HepG2 (cell line): Measurements from ENCODE around the gene ANTXR1. TPM values are rescaled to one million over a fixed set of nuclear protein-coding genes. Genes with fewer than 3 reads are reported as not detected.

ENCODE experiments used
- MEIS2 ChIP-seq: sonication (generic); formaldehyde crosslinking; IDR thresholded peaks from 2 replicates; pipeline ENCODE4 v1.9.0; 2021; ENCODE audit warnings: mild to moderate bottlenecking, missing genetic modification reagents
- NFIC ChIP-seq: IDR thresholded peaks from 2 replicates; pipeline ENCODE4 v1.6.1; 2012; ENCODE audit warnings: mild to moderate bottlenecking, low read length, inconsistent platforms
- REXO4 ChIP-seq: sonication (generic); formaldehyde crosslinking; IDR thresholded peaks from 2 replicates; pipeline ENCODE4 v1.8.0; 2022; ENCODE audit warnings: missing genetic modification reagents, mild to moderate bottlenecking, borderline replicate concordance
- SIN3A ChIP-seq: IDR thresholded peaks from 2 replicates; pipeline ENCODE4 v1.6.1; 2011; ENCODE audit warnings: low read depth, mild to moderate bottlenecking, control low read depth, low read length, borderline replicate concordance
- SIN3B ChIP-seq: fragments of 150-350 bp; IDR thresholded peaks from 2 replicates; pipeline ENCODE4 v1.6.1; 2014; ENCODE audit warnings: low read length
- SOX13 ChIP-seq, 3 experiments: fragments of 450-650 bp in 1 of 3; sonication (generic) in 1 of 3; formaldehyde crosslinking in 1 of 3; IDR thresholded peaks in 2 of 3; conservative IDR thresholded peaks in 1 of 3; 2 replicates each; pipeline versions ENCODE4 v1.5.0 to v1.6.1; 2016 to 2020; ENCODE audit warnings: antibody characterized with exemption in 1 of 3, mild to moderate bottlenecking in 1 of 3, missing compliant biosample characterization in 1 of 3, missing genetic modification reagents in 1 of 3, moderate library complexity in 1 of 3
- TEAD3 ChIP-seq: optimal IDR thresholded peaks from 2 replicates; pipeline ENCODE3; 2016; ENCODE audit warnings: borderline replicate concordance
- ZFP41 ChIP-seq: sonication (generic); formaldehyde crosslinking; IDR thresholded peaks from 2 replicates; pipeline ENCODE4 v1.4.0; 2020; ENCODE audit warnings: mild to moderate bottlenecking, missing genetic modification reagents, borderline replicate concordance
- polyA plus RNA-seq, 8 experiments: library from polyadenylated mRNA; depleted of rRNA in 3 of 8; stranded (reverse) in 7 of 8; unstranded in 1 of 8; fragments of >200 nt; fragmentation: Illumina TruSeq in 4 of 8; extraction: Trizol in 4 of 8; gene quantifications; 2 replicates each; pipeline versions ENCODE4 v1.2.1 to v1.2.3, GENCODE V29; 2011 to 2016; ENCODE audit warnings: low read depth in 4 of 8, missing spikeins in 1 of 8, mixed read lengths in 1 of 8; ENCODE audit not compliant: insufficient read depth in 1 of 8
- total RNA-seq, 5 experiments: library from RNA; depleted of rRNA; stranded (reverse); fragments of >200 nt; fragmentation: Illumina TruSeq; extraction: Trizol; gene quantifications; 2 replicates each; pipeline ENCODE4 v1.2.3, GENCODE V29; 2016; ENCODE audit warnings: low read depth in 1 of 5
- TF ChIP-seq, protein P1 (sequence below): IDR thresholded peaks from 2 replicates; pipeline ENCODE4 v1.6.1; 2016
- TF ChIP-seq, protein P2 (sequence below): sonication (generic); formaldehyde crosslinking; IDR thresholded peaks from 2 replicates; pipeline ENCODE4 v1.5.0; 2020; ENCODE audit warnings: mild to moderate bottlenecking, missing genetic modification reagents
- TF ChIP-seq, protein P3 (sequence below), 2 experiments: sonication (generic) in 1 of 2; formaldehyde crosslinking in 1 of 2; IDR thresholded peaks; 2 replicates each; pipeline versions ENCODE4 v1.6.1 to v1.9.0; 2014 to 2022; ENCODE audit warnings: antibody characterized with exemption in 1 of 2, borderline replicate concordance in 1 of 2, inconsistent platforms in 1 of 2, low read depth in 1 of 2, missing genetic modification reagents in 1 of 2
- TF ChIP-seq, protein P4 (sequence below): sonication (generic); formaldehyde crosslinking; IDR thresholded peaks from 2 replicates; pipeline ENCODE4 v1.5.0; 2020; ENCODE audit warnings: missing genetic modification reagents
- TF ChIP-seq, protein P5 (sequence below): sonication (generic); formaldehyde crosslinking; IDR thresholded peaks from 2 replicates; pipeline ENCODE4 v1.4.0; 2020; ENCODE audit warnings: missing genetic modification reagents

The ANTXR1 gene
- total and polyA plus RNA-seq, 2 of the 13 experiments (the other 11 are each of a cell fraction or from before 2014, with no cell fraction given): 4.5 to 12.7 TPM

DNA sequence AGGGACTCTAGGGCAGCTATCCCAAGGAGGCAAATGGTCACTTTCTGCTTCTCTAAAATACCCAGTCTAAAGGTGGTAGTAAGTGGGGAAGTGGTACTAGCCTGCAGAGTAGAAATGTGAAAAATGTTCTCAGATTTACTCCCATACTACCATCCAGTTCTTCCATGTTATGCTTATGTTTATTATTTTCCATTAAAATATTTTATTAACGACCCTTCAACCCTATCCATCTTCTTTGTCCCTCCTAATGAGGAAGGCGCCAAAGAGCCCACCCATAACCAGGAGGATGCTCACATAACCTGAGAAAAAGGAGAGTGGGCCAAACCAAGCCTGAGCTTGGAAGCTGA is 153.5 kb downstream of the ANTXR1 start (continued):
- TF ChIP-seq, protein P1, sequence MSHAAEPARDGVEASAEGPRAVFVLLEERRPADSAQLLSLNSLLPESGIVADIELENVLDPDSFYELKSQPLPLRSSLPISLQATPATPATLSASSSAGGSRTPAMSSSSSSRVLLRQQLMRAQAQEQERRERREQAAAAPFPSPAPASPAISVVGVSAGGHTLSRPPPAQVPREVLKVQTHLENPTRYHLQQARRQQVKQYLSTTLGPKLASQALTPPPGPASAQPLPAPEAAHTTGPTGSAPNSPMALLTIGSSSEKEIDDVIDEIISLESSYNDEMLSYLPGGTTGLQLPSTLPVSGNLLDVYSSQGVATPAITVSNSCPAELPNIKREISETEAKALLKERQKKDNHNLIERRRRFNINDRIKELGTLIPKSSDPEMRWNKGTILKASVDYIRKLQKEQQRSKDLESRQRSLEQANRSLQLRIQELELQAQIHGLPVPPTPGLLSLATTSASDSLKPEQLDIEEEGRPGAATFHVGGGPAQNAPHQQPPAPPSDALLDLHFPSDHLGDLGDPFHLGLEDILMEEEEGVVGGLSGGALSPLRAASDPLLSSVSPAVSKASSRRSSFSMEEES (CRISPR knock-in tag): no peak
- TF ChIP-seq SIN3A (0 out of 2 replicates have a peak, but pooled peaks have one; percentile 17), SOX13 (IDR thresholded peaks at IDR 0.05) (no peak), SOX13 (CRISPR knock-in tag; conservative IDR thresholded peaks at IDR 0.05 in 1 of 2, IDR thresholded peaks at IDR 0.05 in 1 of 2) (no peak), REXO4 (no peak), ZFP41 (CRISPR knock-in tag) (no peak), SIN3B (no peak), NFIC (no peak), MEIS2 (CRISPR knock-in tag) (no peak), TEAD3 (CRISPR knock-in tag) (no peak)
- TF ChIP-seq, protein P2, sequence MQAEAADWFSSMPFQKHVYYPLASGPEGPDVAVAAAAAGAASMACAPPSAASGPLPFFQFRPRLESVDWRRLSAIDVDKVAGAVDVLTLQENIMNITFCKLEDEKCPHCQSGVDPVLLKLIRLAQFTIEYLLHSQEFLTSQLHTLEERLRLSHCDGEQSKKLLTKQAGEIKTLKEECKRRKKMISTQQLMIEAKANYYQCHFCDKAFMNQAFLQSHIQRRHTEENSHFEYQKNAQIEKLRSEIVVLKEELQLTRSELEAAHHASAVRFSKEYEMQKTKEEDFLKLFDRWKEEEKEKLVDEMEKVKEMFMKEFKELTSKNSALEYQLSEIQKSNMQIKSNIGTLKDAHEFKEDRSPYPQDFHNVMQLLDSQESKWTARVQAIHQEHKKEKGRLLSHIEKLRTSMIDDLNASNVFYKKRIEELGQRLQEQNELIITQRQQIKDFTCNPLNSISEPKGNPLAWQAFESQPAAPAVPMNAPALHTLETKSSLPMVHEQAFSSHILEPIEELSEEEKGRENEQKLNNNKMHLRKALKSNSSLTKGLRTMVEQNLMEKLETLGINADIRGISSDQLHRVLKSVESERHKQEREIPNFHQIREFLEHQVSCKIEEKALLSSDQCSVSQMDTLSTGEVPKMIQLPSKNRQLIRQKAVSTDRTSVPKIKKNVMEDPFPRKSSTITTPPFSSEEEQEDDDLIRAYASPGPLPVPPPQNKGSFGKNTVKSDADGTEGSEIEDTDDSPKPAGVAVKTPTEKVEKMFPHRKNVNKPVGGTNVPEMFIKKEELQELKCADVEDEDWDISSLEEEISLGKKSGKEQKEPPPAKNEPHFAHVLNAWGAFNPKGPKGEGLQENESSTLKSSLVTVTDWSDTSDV (CRISPR knock-in tag): no peak
- TF ChIP-seq, protein P3, sequence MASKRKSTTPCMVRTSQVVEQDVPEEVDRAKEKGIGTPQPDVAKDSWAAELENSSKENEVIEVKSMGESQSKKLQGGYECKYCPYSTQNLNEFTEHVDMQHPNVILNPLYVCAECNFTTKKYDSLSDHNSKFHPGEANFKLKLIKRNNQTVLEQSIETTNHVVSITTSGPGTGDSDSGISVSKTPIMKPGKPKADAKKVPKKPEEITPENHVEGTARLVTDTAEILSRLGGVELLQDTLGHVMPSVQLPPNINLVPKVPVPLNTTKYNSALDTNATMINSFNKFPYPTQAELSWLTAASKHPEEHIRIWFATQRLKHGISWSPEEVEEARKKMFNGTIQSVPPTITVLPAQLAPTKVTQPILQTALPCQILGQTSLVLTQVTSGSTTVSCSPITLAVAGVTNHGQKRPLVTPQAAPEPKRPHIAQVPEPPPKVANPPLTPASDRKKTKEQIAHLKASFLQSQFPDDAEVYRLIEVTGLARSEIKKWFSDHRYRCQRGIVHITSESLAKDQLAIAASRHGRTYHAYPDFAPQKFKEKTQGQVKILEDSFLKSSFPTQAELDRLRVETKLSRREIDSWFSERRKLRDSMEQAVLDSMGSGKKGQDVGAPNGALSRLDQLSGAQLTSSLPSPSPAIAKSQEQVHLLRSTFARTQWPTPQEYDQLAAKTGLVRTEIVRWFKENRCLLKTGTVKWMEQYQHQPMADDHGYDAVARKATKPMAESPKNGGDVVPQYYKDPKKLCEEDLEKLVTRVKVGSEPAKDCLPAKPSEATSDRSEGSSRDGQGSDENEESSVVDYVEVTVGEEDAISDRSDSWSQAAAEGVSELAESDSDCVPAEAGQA (IDR thresholded peaks at IDR 0.05; ENCODE audit: low read depth): no peak
- TF ChIP-seq, protein P3 (CRISPR knock-in tag; IDR thresholded peaks at IDR 0.05; ENCODE audit: borderline replicate concordance): no peak
- TF ChIP-seq, protein P4, sequence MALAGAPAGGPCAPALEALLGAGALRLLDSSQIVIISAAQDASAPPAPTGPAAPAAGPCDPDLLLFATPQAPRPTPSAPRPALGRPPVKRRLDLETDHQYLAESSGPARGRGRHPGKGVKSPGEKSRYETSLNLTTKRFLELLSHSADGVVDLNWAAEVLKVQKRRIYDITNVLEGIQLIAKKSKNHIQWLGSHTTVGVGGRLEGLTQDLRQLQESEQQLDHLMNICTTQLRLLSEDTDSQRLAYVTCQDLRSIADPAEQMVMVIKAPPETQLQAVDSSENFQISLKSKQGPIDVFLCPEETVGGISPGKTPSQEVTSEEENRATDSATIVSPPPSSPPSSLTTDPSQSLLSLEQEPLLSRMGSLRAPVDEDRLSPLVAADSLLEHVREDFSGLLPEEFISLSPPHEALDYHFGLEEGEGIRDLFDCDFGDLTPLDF (CRISPR knock-in tag): no peak
- TF ChIP-seq, protein P5, sequence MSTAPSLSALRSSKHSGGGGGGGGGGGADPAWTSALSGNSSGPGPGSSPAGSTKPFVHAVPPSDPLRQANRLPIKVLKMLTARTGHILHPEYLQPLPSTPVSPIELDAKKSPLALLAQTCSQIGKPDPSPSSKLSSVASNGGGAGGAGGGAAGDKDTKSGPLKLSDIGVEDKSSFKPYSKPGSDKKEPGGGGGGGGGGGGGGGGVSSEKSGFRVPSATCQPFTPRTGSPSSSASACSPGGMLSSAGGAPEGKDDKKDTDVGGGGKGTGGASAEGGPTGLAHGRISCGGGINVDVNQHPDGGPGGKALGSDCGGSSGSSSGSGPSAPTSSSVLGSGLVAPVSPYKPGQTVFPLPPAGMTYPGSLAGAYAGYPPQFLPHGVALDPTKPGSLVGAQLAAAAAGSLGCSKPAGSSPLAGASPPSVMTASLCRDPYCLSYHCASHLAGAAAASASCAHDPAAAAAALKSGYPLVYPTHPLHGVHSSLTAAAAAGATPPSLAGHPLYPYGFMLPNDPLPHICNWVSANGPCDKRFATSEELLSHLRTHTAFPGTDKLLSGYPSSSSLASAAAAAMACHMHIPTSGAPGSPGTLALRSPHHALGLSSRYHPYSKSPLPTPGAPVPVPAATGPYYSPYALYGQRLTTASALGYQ (CRISPR knock-in tag): peak; percentile 75; the same call in 1 of the 2 replicates
